Hepatocyte (in vitro differentiated cells): ENCODE results near the gene GLP1R. TPM values are rescaled to one million over a fixed set of nuclear protein-coding genes. Genes with fewer than 3 reads are reported as not detected.

Experiments
- DNase-seq: peaks from one replicate; pipeline ENCODE4 v3.0.0-alpha.2; 2016; ENCODE audit warnings: low spot score
- H2AFZ ChIP-seq: fragments of 200-600 bp; sonication (generic); 2 replicates; pipeline ENCODE4 v1.6.0; 2016; ENCODE audit warnings: antibody characterized with exemption, mild to moderate bottlenecking
- H3K27ac ChIP-seq: fragments of 200-600 bp; sonication (generic); 2 replicates; pipeline ENCODE4 v1.5.1; 2016; ENCODE audit warnings: mild to moderate bottlenecking
- H3K27me3 ChIP-seq: fragments of 200-600 bp; sonication (generic); 2 replicates; pipeline ENCODE4 v1.6.1; 2016
- H3K36me3 ChIP-seq: fragments of 200-600 bp; sonication (generic); replicated peaks from 2 replicates; pipeline ENCODE4 v1.5.1; 2016; ENCODE audit warnings: low read depth; ENCODE audit not compliant: insufficient read depth
- H3K4me1 ChIP-seq: fragments of 200-600 bp; sonication (generic); 2 replicates; pipeline ENCODE4 v1.5.1; 2016; ENCODE audit warnings: mild to moderate bottlenecking, moderate library complexity; ENCODE audit not compliant: insufficient read depth
- H3K4me2 ChIP-seq: fragments of 200-600 bp; sonication (generic); 2 replicates; pipeline ENCODE4 v1.6.0; 2016
- H3K4me3 ChIP-seq: fragments of 200-600 bp; sonication (generic); 2 replicates; pipeline ENCODE4 v1.5.1; 2016; ENCODE audit warnings: mild to moderate bottlenecking
- H3K79me2 ChIP-seq: fragments of 200-600 bp; sonication (generic); 2 replicates; pipeline ENCODE4 v1.6.0; 2017; ENCODE audit warnings: mild to moderate bottlenecking
- H3K9me2 ChIP-seq: fragments of 200-600 bp; sonication (generic); replicated peaks from 2 replicates; pipeline ENCODE4 v1.6.0; 2017; ENCODE audit warnings: mild to moderate bottlenecking; ENCODE audit not compliant: insufficient read depth
- H3K9me3 ChIP-seq: fragments of 200-600 bp; sonication (generic); 2 replicates; pipeline ENCODE4 v1.5.1; 2016; ENCODE audit warnings: low read depth, mild to moderate bottlenecking
- H4K20me1 ChIP-seq: fragments of 200-600 bp; sonication (generic); 2 replicates; pipeline ENCODE4 v1.6.0; 2016; ENCODE audit warnings: mild to moderate bottlenecking; ENCODE audit not compliant: insufficient read depth, poor library complexity, severe bottlenecking
- EZH2 ChIP-seq: fragments of 200-600 bp; sonication (generic); IDR thresholded peaks from 2 replicates; pipeline ENCODE4 v1.6.1; 2016; ENCODE audit warnings: antibody characterized with exemption, mild to moderate bottlenecking, borderline replicate concordance
- EZH2phosphoT487 ChIP-seq: fragments of 200-600 bp; sonication (generic); IDR thresholded peaks from one replicate; pipeline ENCODE4 v1.6.1; 2018; ENCODE audit warnings: antibody characterized with exemption, mild to moderate bottlenecking, low read depth, moderate library complexity; ENCODE audit not compliant: unreplicated experiment, severe bottlenecking
- WGBS: methylation state at CpG from one replicate; pipeline ENCODE4 v1.1.6; 2016; ENCODE audit warnings: low lambda C conversion rate; ENCODE audit errors: missing lambda C conversion rate; 5-methylcytosine and 5-hydroxymethylcytosine counted together
- polyA plus RNA-seq: library from polyadenylated mRNA; unstranded; fragments of >200 nt; fragmentation: Nextera tagmentation; extraction: Ambion mirVana; gene quantifications from 2 replicates; pipeline ENCODE4 v1.2.1, GENCODE V29; 2016
- total RNA-seq: library from RNA; depleted of rRNA; stranded (reverse); fragments of >200 nt; gene quantifications from 2 replicates; pipeline ENCODE4 v1.2.3, GENCODE V29; 2014
- TF ChIP-seq, protein P1 (sequence below): fragments of 200-600 bp; sonication (generic); IDR thresholded peaks from 2 replicates; pipeline ENCODE4 v1.5.1; 2016; ENCODE audit warnings: antibody characterized with exemption, mild to moderate bottlenecking; ENCODE audit not compliant: poor library complexity

GLP1R gene
- total and polyA plus RNA-seq, 2 experiments from 2014 or later: 0.30 TPM; not detected in 1

- Histone ChIP-seq H4K20me1 (no peaks in the 10 kb centered on the region), H2AFZ (no peak overlapping the region), H3K4me3 (no peak overlapping the region), H3K4me1 (peaks cover 3% of the 10 kb centered on the region), H3K9me2 (no peaks in the 10 kb centered on the region), H3K79me2 (no peaks in the 10 kb centered on the region), H3K9me3 (no peaks in the 10 kb centered on the region), H3K36me3 (no peaks in the 10 kb centered on the region), H3K27ac (no peak overlapping the region), H3K27me3 (peaks cover 24% of the 10 kb centered on the region), H3K4me2 (no peak overlapping the region)
- no peak for TF ChIP-seq EZH2
- TF ChIP-seq, protein P1, sequence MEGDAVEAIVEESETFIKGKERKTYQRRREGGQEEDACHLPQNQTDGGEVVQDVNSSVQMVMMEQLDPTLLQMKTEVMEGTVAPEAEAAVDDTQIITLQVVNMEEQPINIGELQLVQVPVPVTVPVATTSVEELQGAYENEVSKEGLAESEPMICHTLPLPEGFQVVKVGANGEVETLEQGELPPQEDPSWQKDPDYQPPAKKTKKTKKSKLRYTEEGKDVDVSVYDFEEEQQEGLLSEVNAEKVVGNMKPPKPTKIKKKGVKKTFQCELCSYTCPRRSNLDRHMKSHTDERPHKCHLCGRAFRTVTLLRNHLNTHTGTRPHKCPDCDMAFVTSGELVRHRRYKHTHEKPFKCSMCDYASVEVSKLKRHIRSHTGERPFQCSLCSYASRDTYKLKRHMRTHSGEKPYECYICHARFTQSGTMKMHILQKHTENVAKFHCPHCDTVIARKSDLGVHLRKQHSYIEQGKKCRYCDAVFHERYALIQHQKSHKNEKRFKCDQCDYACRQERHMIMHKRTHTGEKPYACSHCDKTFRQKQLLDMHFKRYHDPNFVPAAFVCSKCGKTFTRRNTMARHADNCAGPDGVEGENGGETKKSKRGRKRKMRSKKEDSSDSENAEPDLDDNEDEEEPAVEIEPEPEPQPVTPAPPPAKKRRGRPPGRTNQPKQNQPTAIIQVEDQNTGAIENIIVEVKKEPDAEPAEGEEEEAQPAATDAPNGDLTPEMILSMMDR: no peak
- no peak for TF ChIP-seq EZH2phosphoT487
- no peak for DNase-seq
- 82% methylated on average over 2 of the region's 2 CpGs for WGBS
These were observed 43.8 kb upstream of the GLP1R start for GRCh38 chr6:39004801-39005200.

- H3K4me3 ChIP-seq: no peak overlapping the region
- no peak overlapping the region for H2AFZ ChIP-seq
- WGBS: 80% methylated on average over 3 of the region's 3 CpGs
- H3K9me3 ChIP-seq: no peaks in the 10 kb centered on the region
- H4K20me1 ChIP-seq: no peaks in the 10 kb centered on the region
- H3K4me1 ChIP-seq: peaks cover 7% of the 10 kb centered on the region
- no peak overlapping the region for H3K27ac ChIP-seq
- H3K9me2 ChIP-seq: no peaks in the 10 kb centered on the region
- DNase-seq: no peak
- no peak overlapping the region for H3K4me2 ChIP-seq
- peaks cover 20% of the 10 kb centered on the region for H3K27me3 ChIP-seq
- TF ChIP-seq EZH2phosphoT487 (no peak), EZH2 (no peak)
- TF ChIP-seq, protein P1: no peak
- H3K79me2 ChIP-seq: no peaks in the 10 kb centered on the region
- H3K36me3 ChIP-seq: no peaks in the 10 kb centered on the region
These were observed 42.8 kb upstream of the GLP1R start for GRCh38 chr6:39005774-39006173.

GRCh38 chr6:39007575-39007974, 41.0 kb upstream of the GLP1R start:
- peaks cover 8% of the 10 kb centered on the region for H3K27me3 ChIP-seq
- H4K20me1 ChIP-seq: no peaks in the 10 kb centered on the region
- H3K36me3 ChIP-seq: no peaks in the 10 kb centered on the region

More at GRCh38 chr6:39007575-39007974, 41.0 kb upstream of the GLP1R start:
- TF ChIP-seq, protein P1: no peak
- no peak for TF ChIP-seq EZH2
- no peak for TF ChIP-seq EZH2phosphoT487
- Histone ChIP-seq H3K9me3 (no peaks in the 10 kb centered on the region), H3K4me2 (no peak overlapping the region), H3K4me3 (no peak overlapping the region), H3K4me1 (peaks cover 7% of the 10 kb centered on the region), H3K79me2 (no peaks in the 10 kb centered on the region), H3K9me2 (no peaks in the 10 kb centered on the region), H2AFZ (no peak overlapping the region), H3K27ac (no peak overlapping the region)
- no peak for DNase-seq
- WGBS: 43% methylated on average over 3 of the region's 3 CpGs
